HEK293 (cell line): ENCODE data around the gene CIAO2A.

ENCODE experiments used
- CTCF ChIA-PET: fragments of 350-600 bp; formaldehyde crosslinking; extraction: SDS; loops from one replicate; lab custom pipeline; 2021; ENCODE audit warnings: antibody characterized with exemption; lab: Yijun Ruan, JAX
- POLR2A ChIA-PET: fragments of 300-600 bp; formaldehyde crosslinking; extraction: SDS; loops from one replicate; lab custom pipeline; 2020; ENCODE audit warnings: antibody characterized with exemption, inconsistent platforms; lab: Yijun Ruan, JAX
- H3K27ac ChIP-seq: fragments of 200-500 bp; sonication (Bioruptor generic); 2 replicates; pipeline ENCODE4 v1.5.1; 2014; ENCODE audit warnings: low read depth, low read length, control low read depth, inconsistent platforms; ENCODE audit errors: extremely low read depth
- H3K36me3 ChIP-seq, 2 experiments: fragments of 200-500 bp in 1 of 2; sonication (Bioruptor generic) in 1 of 2; 1 replicate in 1 of 2; 2 replicates in 1 of 2; pipeline ENCODE4 v1.5.1; 2014 to 2017; ENCODE audit warnings: inconsistent platforms in 2 of 2, low read length in 2 of 2; ENCODE audit not compliant: control insufficient read depth in 2 of 2, insufficient read depth in 1 of 2
- H3K4me1 ChIP-seq: fragments of 200-500 bp; sonication (Bioruptor generic); 2 replicates; pipeline ENCODE4 v1.5.1; 2014; ENCODE audit warnings: mild to moderate bottlenecking, low read length, inconsistent platforms; ENCODE audit not compliant: control insufficient read depth, insufficient read depth
- H3K4me3 ChIP-seq: 2 replicates; pipeline ENCODE4 v1.5.1; 2011; ENCODE audit warnings: low read depth, mild to moderate bottlenecking, control low read depth, low read length, moderate library complexity
- H3K9me3 ChIP-seq: fragments of 200-500 bp; sonication (Bioruptor generic); 2 replicates; pipeline ENCODE4 v1.5.1; 2014; ENCODE audit warnings: low read depth, low read length, inconsistent platforms; ENCODE audit not compliant: control insufficient read depth, insufficient read depth
- EGR2 ChIP-seq: fragments of 450-650 bp; formaldehyde crosslinking; IDR thresholded peaks from 2 replicates; pipeline ENCODE4 v1.5.1; 2016; ENCODE audit warnings: low read depth, missing biosample characterization, missing genetic modification characterization
- GLIS1 ChIP-seq: fragments of 450-650 bp; formaldehyde crosslinking; IDR thresholded peaks from 2 replicates; pipeline ENCODE4 v1.5.1; 2016; ENCODE audit warnings: missing biosample characterization, missing genetic modification characterization
- HIC1 ChIP-seq: fragments of 450-650 bp; formaldehyde crosslinking; IDR thresholded peaks from 2 replicates; pipeline ENCODE4 v1.5.1; 2016; ENCODE audit warnings: missing biosample characterization, missing genetic modification characterization
- MZF1 ChIP-seq: fragments of 450-650 bp; formaldehyde crosslinking; IDR thresholded peaks from 2 replicates; pipeline ENCODE4 v1.5.1; 2017; ENCODE audit warnings: missing biosample characterization, missing genetic modification characterization, borderline replicate concordance
- OVOL3 ChIP-seq: fragments of 450-650 bp; formaldehyde crosslinking; IDR thresholded peaks from 2 replicates; pipeline ENCODE4 v1.5.1; 2016; ENCODE audit warnings: missing biosample characterization, missing genetic modification characterization
- ZBTB17 ChIP-seq: fragments of 450-650 bp; formaldehyde crosslinking; IDR thresholded peaks from 2 replicates; pipeline ENCODE4 v1.5.1; 2016; ENCODE audit warnings: missing biosample characterization, missing genetic modification characterization
- ZNF140 ChIP-seq: fragments of 450-650 bp; formaldehyde crosslinking; IDR thresholded peaks from 2 replicates; pipeline ENCODE4 v1.5.1; 2016; ENCODE audit warnings: missing biosample characterization, missing genetic modification characterization
- ZNF184 ChIP-seq: fragments of 450-650 bp; IDR thresholded peaks from 2 replicates; pipeline ENCODE4 v1.5.1; 2018; ENCODE audit warnings: missing biosample characterization, mild to moderate bottlenecking, missing genetic modification characterization
- ZNF19 ChIP-seq: fragments of 450-650 bp; formaldehyde crosslinking; IDR thresholded peaks from 2 replicates; pipeline ENCODE4; 2016; ENCODE audit warnings: missing biosample characterization, missing genetic modification characterization, low read depth
- ZNF488 ChIP-seq: fragments of 450-650 bp; formaldehyde crosslinking; IDR thresholded peaks from 2 replicates; pipeline ENCODE4 v1.5.1; 2016; ENCODE audit warnings: missing biosample characterization, missing genetic modification characterization
- ZNF626 ChIP-seq: fragments of 450-650 bp; sonication (Bioruptor Pico); formaldehyde crosslinking; IDR thresholded peaks from 2 replicates; pipeline ENCODE4 v1.5.1; 2018; ENCODE audit warnings: missing biosample characterization, missing genetic modification characterization, inconsistent platforms
- ZNF639 ChIP-seq: fragments of 450-650 bp; formaldehyde crosslinking; IDR thresholded peaks from 2 replicates; pipeline ENCODE4 v1.5.1; 2016; ENCODE audit warnings: missing biosample characterization, missing genetic modification characterization
- ZNF654 ChIP-seq: fragments of 450-650 bp; formaldehyde crosslinking; IDR thresholded peaks from 2 replicates; pipeline ENCODE4 v1.5.1; 2016; ENCODE audit warnings: low read depth, missing biosample characterization, missing genetic modification characterization
- ZNF660 ChIP-seq: fragments of 450-650 bp; IDR thresholded peaks from 2 replicates; pipeline ENCODE4 v1.5.1; 2018; ENCODE audit warnings: missing biosample characterization, mild to moderate bottlenecking, missing genetic modification characterization
- ZNF837 ChIP-seq: fragments of 450-650 bp; formaldehyde crosslinking; IDR thresholded peaks from 2 replicates; pipeline ENCODE4 v1.5.1; 2016; ENCODE audit warnings: missing biosample characterization, missing genetic modification characterization
- ZSCAN16 ChIP-seq: fragments of 450-650 bp; formaldehyde crosslinking; IDR thresholded peaks from 2 replicates; pipeline ENCODE4 v1.5.1; 2016; ENCODE audit warnings: missing biosample characterization, missing genetic modification characterization
- ZXDB ChIP-seq: fragments of 450-650 bp; formaldehyde crosslinking; IDR thresholded peaks from 2 replicates; pipeline ENCODE4 v1.5.1; 2016; ENCODE audit warnings: missing biosample characterization, missing genetic modification characterization
- TF ChIP-seq, protein P1 (sequence below): fragments of 450-650 bp; formaldehyde crosslinking; IDR thresholded peaks from 2 replicates; pipeline ENCODE4 v1.5.1; 2016; ENCODE audit warnings: missing biosample characterization, missing genetic modification characterization, borderline replicate concordance
- TF ChIP-seq, protein P2 (sequence below): fragments of 450-650 bp; formaldehyde crosslinking; IDR thresholded peaks from 2 replicates; pipeline ENCODE4 v1.5.1; 2016; ENCODE audit warnings: missing biosample characterization, missing genetic modification characterization
- TF ChIP-seq, protein P3 (sequence below): fragments of 450-650 bp; formaldehyde crosslinking; IDR thresholded peaks from 2 replicates; pipeline ENCODE4 v1.5.1; 2016; ENCODE audit warnings: missing biosample characterization, missing genetic modification characterization
- TF ChIP-seq, protein P4 (sequence below): fragments of 450-650 bp; formaldehyde crosslinking; IDR thresholded peaks from 2 replicates; pipeline ENCODE4 v1.5.1; 2016; ENCODE audit warnings: missing biosample characterization, missing genetic modification characterization
- TF ChIP-seq, protein P5 (sequence below): fragments of 450-650 bp; formaldehyde crosslinking; IDR thresholded peaks from 2 replicates; pipeline ENCODE4 v1.5.1; 2016; ENCODE audit warnings: missing biosample characterization, missing genetic modification characterization

CIAO2A gene

GRCh38 chr15:64068133-64068532, 25.5 kb downstream of the CIAO2A start (continued):
- TF ChIP-seq ZNF639 (tag by site-specific recombination), result no peak
- TF ChIP-seq ZSCAN16 (tag by site-specific recombination), result no peak
- TF ChIP-seq ZNF140, result no peak
- TF ChIP-seq, protein P1, sequence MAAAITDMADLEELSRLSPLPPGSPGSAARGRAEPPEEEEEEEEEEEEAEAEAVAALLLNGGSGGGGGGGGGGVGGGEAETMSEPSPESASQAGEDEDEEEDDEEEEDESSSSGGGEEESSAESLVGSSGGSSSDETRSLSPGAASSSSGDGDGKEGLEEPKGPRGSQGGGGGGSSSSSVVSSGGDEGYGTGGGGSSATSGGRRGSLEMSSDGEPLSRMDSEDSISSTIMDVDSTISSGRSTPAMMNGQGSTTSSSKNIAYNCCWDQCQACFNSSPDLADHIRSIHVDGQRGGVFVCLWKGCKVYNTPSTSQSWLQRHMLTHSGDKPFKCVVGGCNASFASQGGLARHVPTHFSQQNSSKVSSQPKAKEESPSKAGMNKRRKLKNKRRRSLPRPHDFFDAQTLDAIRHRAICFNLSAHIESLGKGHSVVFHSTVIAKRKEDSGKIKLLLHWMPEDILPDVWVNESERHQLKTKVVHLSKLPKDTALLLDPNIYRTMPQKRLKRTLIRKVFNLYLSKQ (tag by site-specific recombination), result no peak
- TF ChIP-seq ZNF19 (tag by site-specific recombination), result no peak
- no peak for TF ChIP-seq OVOL3 (tag by site-specific recombination)
- no peak for TF ChIP-seq EGR2
- TF ChIP-seq, protein P2, sequence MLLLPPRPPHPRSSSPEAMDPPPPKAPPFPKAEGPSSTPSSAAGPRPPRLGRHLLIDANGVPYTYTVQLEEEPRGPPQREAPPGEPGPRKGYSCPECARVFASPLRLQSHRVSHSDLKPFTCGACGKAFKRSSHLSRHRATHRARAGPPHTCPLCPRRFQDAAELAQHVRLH, result no peak
- TF ChIP-seq ZNF184, result no peak
- TF ChIP-seq, all 188 proteins: peak for 0

GRCh38 chr15:64067564-64068030, 26.0 kb downstream of the CIAO2A start:
- ChIA-PET POLR2A (no interaction called here), CTCF (interaction anchor here (0.6 to 5.2 kb wide), 26 partner anchors 9 to 599 kb away, joined by 3 to 60 read pairs (median 4); partner anchors contain the start of gene DAPK2)
- Histone ChIP-seq H3K4me1 (no peaks in the 10 kb centered on the region), H3K9me3 (no peaks in the 10 kb centered on the region), H3K27ac (no peak overlapping the region), H3K36me3 (peaks cover 0 to 11% of the 10 kb centered on the region in 2 experiments; a peak in 1 of 3 replicates), H3K4me3 (no peak overlapping the region)
- TF ChIP-seq MZF1 (tag by site-specific recombination) (no peak), ZNF660 (tag by site-specific recombination) (0 out of 2 replicates have a peak, but pooled peaks have one; percentile 15), GLIS1 (tag by site-specific recombination) (peak; percentile 12; the same call in 1 of the 2 replicates), ZBTB17 (tag by site-specific recombination) (0 out of 2 replicates have a peak, but pooled peaks have one; percentile 21), ZNF488 (tag by site-specific recombination) (no peak), HIC1 (tag by site-specific recombination) (peak; percentile 60; the same call in 1 of the 2 replicates), ZNF654 (peak; percentile 77), ZNF837 (tag by site-specific recombination) (no peak), ZXDB (tag by site-specific recombination) (no peak), ZNF626 (tag by site-specific recombination) (no peak)
- TF ChIP-seq, protein P3, sequence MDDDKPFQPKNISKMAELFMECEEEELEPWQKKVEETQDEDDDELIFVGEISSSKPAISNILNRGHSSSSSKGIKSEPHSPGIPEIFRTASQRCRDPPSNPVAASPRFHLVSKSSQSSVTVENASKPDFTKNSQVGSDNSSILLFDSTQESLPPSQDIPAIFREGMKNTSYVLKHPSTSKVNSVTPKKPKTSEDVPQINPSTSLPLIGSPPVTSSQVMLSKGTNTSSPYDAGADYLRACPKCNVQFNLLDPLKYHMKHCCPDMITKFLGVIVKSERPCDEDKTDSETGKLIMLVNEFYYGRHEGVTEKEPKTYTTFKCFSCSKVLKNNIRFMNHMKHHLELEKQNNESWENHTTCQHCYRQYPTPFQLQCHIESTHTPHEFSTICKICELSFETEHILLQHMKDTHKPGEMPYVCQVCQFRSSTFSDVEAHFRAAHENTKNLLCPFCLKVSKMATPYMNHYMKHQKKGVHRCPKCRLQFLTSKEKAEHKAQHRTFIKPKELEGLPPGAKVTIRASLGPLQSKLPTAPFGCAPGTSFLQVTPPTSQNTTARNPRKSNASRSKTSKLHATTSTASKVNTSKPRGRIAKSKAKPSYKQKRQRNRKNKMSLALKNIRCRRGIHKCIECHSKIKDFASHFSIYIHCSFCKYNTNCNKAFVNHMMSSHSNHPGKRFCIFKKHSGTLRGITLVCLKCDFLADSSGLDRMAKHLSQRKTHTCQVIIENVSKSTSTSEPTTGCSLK (tag by site-specific recombination), result no peak
- TF ChIP-seq, protein P4, sequence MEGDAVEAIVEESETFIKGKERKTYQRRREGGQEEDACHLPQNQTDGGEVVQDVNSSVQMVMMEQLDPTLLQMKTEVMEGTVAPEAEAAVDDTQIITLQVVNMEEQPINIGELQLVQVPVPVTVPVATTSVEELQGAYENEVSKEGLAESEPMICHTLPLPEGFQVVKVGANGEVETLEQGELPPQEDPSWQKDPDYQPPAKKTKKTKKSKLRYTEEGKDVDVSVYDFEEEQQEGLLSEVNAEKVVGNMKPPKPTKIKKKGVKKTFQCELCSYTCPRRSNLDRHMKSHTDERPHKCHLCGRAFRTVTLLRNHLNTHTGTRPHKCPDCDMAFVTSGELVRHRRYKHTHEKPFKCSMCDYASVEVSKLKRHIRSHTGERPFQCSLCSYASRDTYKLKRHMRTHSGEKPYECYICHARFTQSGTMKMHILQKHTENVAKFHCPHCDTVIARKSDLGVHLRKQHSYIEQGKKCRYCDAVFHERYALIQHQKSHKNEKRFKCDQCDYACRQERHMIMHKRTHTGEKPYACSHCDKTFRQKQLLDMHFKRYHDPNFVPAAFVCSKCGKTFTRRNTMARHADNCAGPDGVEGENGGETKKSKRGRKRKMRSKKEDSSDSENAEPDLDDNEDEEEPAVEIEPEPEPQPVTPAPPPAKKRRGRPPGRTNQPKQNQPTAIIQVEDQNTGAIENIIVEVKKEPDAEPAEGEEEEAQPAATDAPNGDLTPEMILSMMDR (tag by site-specific recombination), result peak; percentile 44; the same call in 1 of the 2 replicates
- TF ChIP-seq, protein P5, sequence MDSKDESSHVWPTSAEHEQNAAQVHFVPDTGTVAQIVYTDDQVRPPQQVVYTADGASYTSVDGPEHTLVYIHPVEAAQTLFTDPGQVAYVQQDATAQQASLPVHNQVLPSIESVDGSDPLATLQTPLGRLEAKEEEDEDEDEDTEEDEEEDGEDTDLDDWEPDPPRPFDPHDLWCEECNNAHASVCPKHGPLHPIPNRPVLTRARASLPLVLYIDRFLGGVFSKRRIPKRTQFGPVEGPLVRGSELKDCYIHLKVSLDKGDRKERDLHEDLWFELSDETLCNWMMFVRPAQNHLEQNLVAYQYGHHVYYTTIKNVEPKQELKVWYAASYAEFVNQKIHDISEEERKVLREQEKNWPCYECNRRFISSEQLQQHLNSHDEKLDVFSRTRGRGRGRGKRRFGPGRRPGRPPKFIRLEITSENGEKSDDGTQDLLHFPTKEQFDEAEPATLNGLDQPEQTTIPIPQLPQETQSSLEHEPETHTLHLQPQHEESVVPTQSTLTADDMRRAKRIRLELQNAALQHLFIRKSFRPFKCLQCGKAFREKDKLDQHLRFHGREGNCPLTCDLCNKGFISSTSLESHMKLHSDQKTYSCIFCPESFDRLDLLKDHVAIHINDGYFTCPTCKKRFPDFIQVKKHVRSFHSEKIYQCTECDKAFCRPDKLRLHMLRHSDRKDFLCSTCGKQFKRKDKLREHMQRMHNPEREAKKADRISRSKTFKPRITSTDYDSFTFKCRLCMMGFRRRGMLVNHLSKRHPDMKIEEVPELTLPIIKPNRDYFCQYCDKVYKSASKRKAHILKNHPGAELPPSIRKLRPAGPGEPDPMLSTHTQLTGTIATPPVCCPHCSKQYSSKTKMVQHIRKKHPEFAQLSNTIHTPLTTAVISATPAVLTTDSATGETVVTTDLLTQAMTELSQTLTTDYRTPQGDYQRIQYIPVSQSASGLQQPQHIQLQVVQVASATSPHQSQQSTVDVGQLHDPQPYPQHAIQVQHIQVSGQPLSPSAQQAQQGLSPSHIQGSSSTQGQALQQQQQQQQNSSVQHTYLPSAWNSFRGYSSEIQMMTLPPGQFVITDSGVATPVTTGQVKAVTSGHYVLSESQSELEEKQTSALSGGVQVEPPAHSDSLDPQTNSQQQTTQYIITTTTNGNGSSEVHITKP, result peak; percentile 36; the same call in 1 of the 2 replicates
